Peyer's patch (tissue), 4 donors: ENCODE data around the gene KRT72.

Experiments
- CTCF ChIP-seq, 6 experiments: fragments of 450-650 bp in 4 of 6; fragments of 200-600 bp in 2 of 6; sonication (generic) in 1 of 6; IDR thresholded peaks; one replicate each; pipeline ENCODE4 v1.5.1; 2017 to 2019; ENCODE audit warnings: antibody characterized with exemption in 6 of 6, mild to moderate bottlenecking in 3 of 6, moderate library complexity in 1 of 6
- POLR2A ChIP-seq, 2 donors: fragments of 450-650 bp; IDR thresholded peaks; one replicate each; pipeline ENCODE4 v1.5.1; 2017; ENCODE audit warnings: antibody characterized with exemption in 2 of 2, mild to moderate bottlenecking in 2 of 2, moderate library complexity in 2 of 2

DNA sequence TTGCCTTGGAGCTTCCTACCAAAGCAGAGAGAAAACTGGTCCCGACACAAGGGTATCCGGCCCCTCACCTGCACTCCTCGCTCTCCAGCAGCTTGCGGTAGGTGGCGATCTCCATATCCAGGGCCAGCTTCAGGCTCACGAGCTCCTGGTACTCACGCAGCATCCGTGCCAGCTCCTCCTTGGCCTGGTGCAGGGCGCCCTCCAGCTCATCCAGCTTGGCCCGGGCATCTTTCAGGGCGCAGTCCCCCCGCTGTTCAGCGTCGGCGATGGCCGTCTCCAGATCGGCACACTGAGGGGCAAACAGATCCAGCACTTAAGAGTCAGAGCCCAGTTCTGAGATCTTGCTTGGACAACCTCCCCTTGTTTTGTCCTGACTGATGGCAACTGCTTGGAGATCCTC lies 13.7 kb downstream of the KRT72 start:
- TF ChIP-seq CTCF (IDR thresholded peaks at IDR 0.05): no peak
- no peak for TF ChIP-seq POLR2A (IDR thresholded peaks at IDR 0.05)
